CD14-positive monocyte (primary cell): ENCODE data around the gene ZNF850. TPM values are rescaled to one million over a fixed set of nuclear protein-coding genes. Genes with fewer than 3 reads are reported as not detected.
A peak's percentile ranks its signal among the peaks of the same experiment; 100 is the strongest.

Source experiments
- DNase-seq, 3 donors: peaks; one replicate each; pipeline ENCODE4 v3.0.0-alpha.2; 2011 to 2022
- H2AFZ ChIP-seq: 2 replicates; pipeline ENCODE4 v1.6.0; 2012; ENCODE audit warnings: mild to moderate bottlenecking, low read depth, low read length, inconsistent platforms; ENCODE audit not compliant: insufficient read depth, poor library complexity, severe bottlenecking
- H3K27ac ChIP-seq, 2 donors: 1 replicate in 1 of 2; 2 replicates in 1 of 2; pipeline ENCODE4 v1.5.1; 2012 to 2013; ENCODE audit warnings: low read length in 2 of 2, control low read depth in 1 of 2, inconsistent platforms in 1 of 2, low read depth in 1 of 2, mild to moderate bottlenecking in 1 of 2
- H3K27me3 ChIP-seq, 2 donors: one replicate each; pipeline versions ENCODE4 v1.6.0 to v1.6.1; 2011 to 2013; ENCODE audit warnings: low read length in 2 of 2; ENCODE audit not compliant: control insufficient read depth in 2 of 2, insufficient read depth in 2 of 2
- H3K36me3 ChIP-seq, 2 donors: replicated peaks in 1 of 2; 1 replicate in 1 of 2; 2 replicates in 1 of 2; pipeline versions ENCODE4 v1.5.1 to v1.6.1; 2012 to 2013; ENCODE audit warnings: low read length in 2 of 2, control low read depth in 1 of 2, inconsistent platforms in 1 of 2, mild to moderate bottlenecking in 1 of 2; ENCODE audit not compliant: insufficient read depth in 2 of 2, control insufficient read depth in 1 of 2
- H3K4me1 ChIP-seq, 2 donors: 1 replicate in 1 of 2; 2 replicates in 1 of 2; pipeline versions ENCODE4 v1.5.1 to v1.6.1; 2012 to 2013; ENCODE audit warnings: low read length in 2 of 2, control low read depth in 1 of 2, inconsistent platforms in 1 of 2, mild to moderate bottlenecking in 1 of 2, moderate library complexity in 1 of 2; ENCODE audit not compliant: insufficient read depth in 2 of 2, control insufficient read depth in 1 of 2
- H3K4me2 ChIP-seq: replicated peaks from 2 replicates; pipeline ENCODE3; 2012; ENCODE audit warnings: low read length, moderate library complexity, mild to moderate bottlenecking; ENCODE audit not compliant: poor library complexity, severe bottlenecking; ENCODE audit errors: extremely low read depth
- H3K4me3 ChIP-seq, 3 experiments: fragments of 200-600 bp in 1 of 3; sonication (generic) in 1 of 3; replicated peaks in 1 of 3; 1 replicate in 2 of 3; 2 replicates in 1 of 3; pipeline ENCODE4 v1.5.1; 2011 to 2013; ENCODE audit warnings: low read length in 3 of 3, mild to moderate bottlenecking in 3 of 3, control low read depth in 2 of 3, low read depth in 2 of 3, inconsistent platforms in 1 of 3, moderate library complexity in 1 of 3
- H3K79me2 ChIP-seq: 2 replicates; pipeline ENCODE4 v1.6.0; 2012; ENCODE audit warnings: mild to moderate bottlenecking, control low read depth, inconsistent platforms, low read length, moderate library complexity; ENCODE audit not compliant: insufficient read depth
- H3K9ac ChIP-seq: 2 replicates; pipeline ENCODE4 v1.6.0; 2017; ENCODE audit warnings: low read length, mild to moderate bottlenecking; ENCODE audit not compliant: insufficient read depth, poor library complexity, severe bottlenecking
- H3K9me3 ChIP-seq, 2 donors: replicated peaks in 1 of 2; 1 replicate in 1 of 2; 2 replicates in 1 of 2; pipeline versions ENCODE4 v1.5.1 to v1.6.1; 2012 to 2013; ENCODE audit warnings: low read length in 2 of 2, control low read depth in 1 of 2; ENCODE audit not compliant: control insufficient read depth in 1 of 2, insufficient read depth in 1 of 2
- H4K20me1 ChIP-seq: 2 replicates; pipeline ENCODE4 v1.6.0; 2012; ENCODE audit warnings: mild to moderate bottlenecking, low read length, control low read depth, moderate library complexity; ENCODE audit not compliant: insufficient read depth
- H3K27ac Mint-ChIP-seq, 7 donors: one replicate each; pipeline ENCODE4 v1.8.0; 2020; ENCODE audit warnings: mild to moderate bottlenecking in 7 of 7, mixed read lengths in 7 of 7, moderate library complexity in 6 of 7, inconsistent platforms in 2 of 7
- H3K27me3 Mint-ChIP-seq, 3 donors: one replicate each; pipeline ENCODE4 v1.8.0; 2021 to 2022; ENCODE audit warnings: low read depth in 3 of 3, mild to moderate bottlenecking in 3 of 3, mixed read lengths in 3 of 3, moderate library complexity in 3 of 3, inconsistent platforms in 1 of 3
- H3K36me3 Mint-ChIP-seq, 2 donors: one replicate each; pipeline ENCODE4 v1.8.0; 2020; ENCODE audit warnings: mixed read lengths in 2 of 2, inconsistent platforms in 1 of 2, mild to moderate bottlenecking in 1 of 2
- H3K4me1 Mint-ChIP-seq: one replicate; pipeline ENCODE4 v1.8.0; 2020; ENCODE audit warnings: mild to moderate bottlenecking, mixed read lengths
- H3K4me3 Mint-ChIP-seq, 2 donors: one replicate each; pipeline ENCODE4 v1.8.0; 2020; ENCODE audit warnings: mild to moderate bottlenecking in 2 of 2, mixed read lengths in 2 of 2, moderate library complexity in 1 of 2
- H3K9me3 Mint-ChIP-seq, 7 donors: one replicate each; pipeline ENCODE4 v1.8.0; 2020 to 2022; ENCODE audit warnings: mixed read lengths in 7 of 7, mild to moderate bottlenecking in 6 of 7, moderate library complexity in 6 of 7, inconsistent platforms in 2 of 7
- CTCF ChIP-seq: fragments of 200-600 bp; IDR thresholded peaks from one replicate; pipeline ENCODE4 v1.8.0; 2022; ENCODE audit warnings: antibody characterized with exemption, mild to moderate bottlenecking
- WGBS: methylation state at CpG from one replicate; pipeline ENCODE4 v1.1.5; 2013; ENCODE audit warnings: missing lambda C conversion rate; ENCODE audit not compliant: insufficient coverage; 5-methylcytosine and 5-hydroxymethylcytosine counted together
- intact Hi-C, 2 donors: fragments of 100-400 bp; cut with micrococcal nuclease; formaldehyde crosslinking; loops; one replicate each; pipeline versions ENCODE4 v1.15.0 to v1.15.1; 2023
- polyA plus RNA-seq, 3 donors: library from polyadenylated mRNA; depleted of rRNA in 1 of 3; unstranded in 2 of 3; stranded (reverse) in 1 of 3; fragments of 300-500 nt in 2 of 3; fragments of >200 nt in 1 of 3; fragmentation: Illumina TruSeq in 2 of 3; gene quantifications; 1 replicate in 2 of 3; 2 replicates in 1 of 3; pipeline ENCODE4 v1.2.3, GENCODE V29; 2012 to 2021

Gene ZNF850
- polyA plus RNA-seq, 3 donors, result 0.02 to 0.15 (median 0.08) TPM

- Histone ChIP-seq H3K9me3 (peaks cover 49 to 87% of the 10 kb centered on the region in 2 donors), H3K4me3 (peak overlapping the region in 1 of 3 experiments; percentile 13), H3K36me3 (peaks cover 3 to 65% of the 10 kb centered on the region in 2 donors), H3K27ac (no peak overlapping the region), H4K20me1 (no peaks in the 10 kb centered on the region), H2AFZ (no peak overlapping the region), H3K4me1 (no peaks in the 10 kb centered on the region), H3K27me3 (no peaks in the 10 kb centered on the region), H3K79me2 (no peaks in the 10 kb centered on the region), H3K9ac (no peak overlapping the region), H3K4me2 (no peak overlapping the region)
- H3K9me3 Mint-ChIP-seq, result peaks cover 47 to 89% (median 82%) of the 10 kb centered on the region in 7 donors
- DNase-seq, result no peak
- H3K36me3 Mint-ChIP-seq, result peaks cover 30 to 50% of the 10 kb centered on the region in 2 donors
- intact Hi-C loops, result no loop called here
- no CpG with 5 or more reads among the region's 2 CpGs for WGBS
- H3K4me3 Mint-ChIP-seq, result no peak overlapping the region
- no peak for TF ChIP-seq CTCF
- H3K27ac Mint-ChIP-seq, result no peak overlapping the region
- no peaks in the 10 kb centered on the region for H3K4me1 Mint-ChIP-seq
- peaks cover 0 to 2% (median 2%) of the 10 kb centered on the region in 3 donors for H3K27me3 Mint-ChIP-seq
Observed at GRCh38 chr19:36707134-36707533, 65.5 kb downstream of the ZNF850 start.

- TF ChIP-seq CTCF, result no peak
- Histone ChIP-seq H2AFZ (peak overlapping the region; percentile 90), H4K20me1 (no peaks in the 10 kb centered on the region), H3K4me1 (peaks cover 15 to 23% of the 10 kb centered on the region in 2 donors), H3K4me2 (peak overlapping the region; percentile 88), H3K4me3 (peak overlapping the region; percentile 35 to 92 (median 63)), H3K79me2 (peaks cover 13% of the 10 kb centered on the region), H3K27ac (peak overlapping the region in 1 of 2 donors; percentile 77), H3K27me3 (no peaks in the 10 kb centered on the region), H3K9ac (peak overlapping the region; percentile 71), H3K9me3 (peaks cover 42 to 66% of the 10 kb centered on the region in 2 donors), H3K36me3 (peaks cover 24 to 56% of the 10 kb centered on the region in 2 donors)
- WGBS, result 15% methylated on average over 9 of the region's 9 CpGs
- peaks cover 45 to 56% of the 10 kb centered on the region in 2 donors for H3K36me3 Mint-ChIP-seq
- peaks cover 0 to 1% (median 0%) of the 10 kb centered on the region in 3 donors for H3K27me3 Mint-ChIP-seq
- intact Hi-C loops, result loop anchor here (5.0 to 10.0 kb wide), 7 partner anchors 84 to 777 kb away; partner anchors contain the start of genes ZNF345 (in 2 of the 2), OVOL3 (in 1 of the 2), POLR2I (in 1 of the 2) and TBCB (in 1 of the 2)
- no peak for DNase-seq
- peak overlapping the region in 4 of 7 donors; percentile 70 to 90 (median 86) for H3K27ac Mint-ChIP-seq
- peaks cover 24% of the 10 kb centered on the region for H3K4me1 Mint-ChIP-seq
- H3K4me3 Mint-ChIP-seq, result peak overlapping the region; percentile 96 to 99
- H3K9me3 Mint-ChIP-seq, result peaks cover 27 to 68% (median 52%) of the 10 kb centered on the region in 7 donors
Observed at GRCh38 chr19:36688058-36688457, 84.5 kb downstream of the ZNF850 start.
